Measurements from ENCODE around the gene AGMO. TPM values are rescaled to one million over a fixed set of nuclear protein-coding genes. Genes with fewer than 3 reads are reported as not detected.
A peak's percentile ranks its signal among the peaks of the same experiment; 100 is the strongest.

The AGMO gene
- total RNA-seq, 6 experiments from 2014 or later = 20.8 to 58.9 (median 33.7) TPM

- WGBS (ENCODE audit: insufficient coverage, low coverage, low lambda C conversion rate, missing lambda C conversion rate) = 86% methylated on average over 2 of the region's 2 CpGs
- Histone ChIP-seq H3K27me3 (no peaks in the 10 kb centered on the region), H3K9me3 (no peaks in the 10 kb centered on the region), H3K4me3 (no peak overlapping the region), H3K27ac (no peak overlapping the region), H3K4me1 (no peaks in the 10 kb centered on the region), H3K36me3 (no peaks in the 10 kb centered on the region)
- no peak for DNase-seq
- intact Hi-C loops (cut with DNase I) = no loop called here
- TF ChIP-seq POLR2A (IDR thresholded peaks at IDR 0.05) = no peak
- no peak for TF ChIP-seq CTCF (IDR thresholded peaks at IDR 0.05)
- ATAC-seq = no peak
Observed at GRCh38 chr7:15332956-15333355, 228.9 kb downstream of the AGMO start.

DNA sequence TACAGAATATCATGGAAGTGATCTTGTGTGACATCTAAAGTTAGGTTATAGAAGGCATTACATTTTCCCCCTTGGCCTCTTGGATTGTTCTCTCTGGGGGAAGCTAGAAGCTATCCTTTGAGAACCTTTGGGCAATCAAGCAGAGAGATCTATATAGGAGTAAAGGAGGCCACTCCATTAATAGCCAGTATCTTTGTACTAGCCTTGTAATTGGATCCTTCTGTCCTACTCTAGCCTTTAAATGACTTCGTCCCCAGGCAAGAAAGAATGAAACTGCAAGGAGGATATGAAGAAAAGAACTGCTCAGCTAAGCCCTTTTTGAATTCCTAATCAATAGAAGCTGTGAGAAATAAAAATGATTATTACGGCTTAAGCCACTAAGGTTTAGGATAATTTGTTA is 230.9 kb downstream of the AGMO start:
- Histone ChIP-seq H3K27ac (no peak overlapping the region), H3K36me3 (no peaks in the 10 kb centered on the region)
- no peak for DNase-seq

DNA sequence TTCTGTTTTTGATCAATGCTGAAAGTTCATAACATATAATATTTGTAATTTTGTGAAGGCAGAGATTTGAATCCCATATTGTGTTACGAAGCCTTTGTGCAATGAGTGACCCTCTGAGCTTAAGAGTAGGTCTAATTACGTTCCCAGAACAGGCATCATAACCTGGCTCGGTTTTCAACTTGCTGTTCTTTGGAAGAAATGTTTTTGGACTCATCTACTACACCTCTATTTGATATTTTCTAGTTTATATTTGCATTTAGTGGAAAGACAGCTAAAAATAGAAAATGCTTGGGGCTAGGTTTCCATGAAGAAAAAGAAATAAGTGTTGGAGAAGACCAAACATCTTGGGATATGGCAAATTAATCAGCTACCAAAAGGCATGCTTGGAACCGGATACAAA is 234.8 kb downstream of the AGMO start:
- TF ChIP-seq POLR2A (IDR thresholded peaks at IDR 0.05) = no peak
- no peaks in the 10 kb centered on the region for H3K36me3 ChIP-seq
- no peak for DNase-seq
- no peaks in the 10 kb centered on the region for H3K27me3 ChIP-seq
- peak overlapping the region in 1 of 3 donors; percentile 10 for H3K27ac ChIP-seq
- peaks cover 0 to 14% (median 6%) of the 10 kb centered on the region in 4 donors for H3K4me1 ChIP-seq
- WGBS (ENCODE audit: insufficient coverage, low coverage, low lambda C conversion rate, missing lambda C conversion rate) = 68% methylated on average over 4 of the region's 4 CpGs
- no peak overlapping the region for H3K4me3 ChIP-seq
- intact Hi-C loops (cut with DNase I) = no loop called here
- no peaks in the 10 kb centered on the region for H3K9me3 ChIP-seq
- peak in 2 of 4 donors; percentile 24 to 27 for ATAC-seq

More for the DNA sequence above, 230.9 kb downstream of the AGMO start:
- Histone ChIP-seq H3K9me3 (no peaks in the 10 kb centered on the region), H3K4me1 (peaks cover 0 to 14% (median 6%) of the 10 kb centered on the region in 4 donors), H3K27me3 (no peaks in the 10 kb centered on the region), H3K4me3 (no peak overlapping the region)
- 75% methylated on average over 2 of the region's 2 CpGs for WGBS (ENCODE audit: insufficient coverage, low coverage, low lambda C conversion rate, missing lambda C conversion rate)
- intact Hi-C loops (cut with DNase I) = no loop called here
- ATAC-seq = no peak
- no peak for TF ChIP-seq POLR2A (IDR thresholded peaks at IDR 0.05)
- TF ChIP-seq CTCF (IDR thresholded peaks at IDR 0.05) = no peak

GRCh38 chr7:15326044-15326644 is 235.7 kb downstream of the AGMO start:
- TF ChIP-seq POLR2A (IDR thresholded peaks at IDR 0.05) = no peak
- peak; percentile 58 to 60 (median 58) for TF ChIP-seq CTCF (IDR thresholded peaks at IDR 0.05)
- intact Hi-C loops (cut with DNase I) = no loop called here
- Histone ChIP-seq H3K4me3 (no peak overlapping the region), H3K9me3 (no peaks in the 10 kb centered on the region), H3K27ac (peak overlapping the region in 1 of 3 donors; percentile 9), H3K4me1 (peaks cover 0 to 14% (median 6%) of the 10 kb centered on the region in 4 donors), H3K36me3 (no peaks in the 10 kb centered on the region), H3K27me3 (no peaks in the 10 kb centered on the region)
- peak; percentile 59 to 79 (median 70) for ATAC-seq
- 52% methylated on average over 3 of the region's 3 CpGs for WGBS (ENCODE audit: insufficient coverage, low coverage, low lambda C conversion rate, missing lambda C conversion rate)
- DNase-seq = no peak

- no peaks in the 10 kb centered on the region for H3K36me3 ChIP-seq
- DNase-seq (no peak), ATAC-seq (peak; percentile 51 to 69 (median 55))
- H3K27ac ChIP-seq = no peak overlapping the region
- TF ChIP-seq CTCF (IDR thresholded peaks at IDR 0.05) (no peak), POLR2A (IDR thresholded peaks at IDR 0.05) (no peak)
- 36% methylated on average over 6 of the region's 6 CpGs for WGBS (ENCODE audit: insufficient coverage, low coverage, low lambda C conversion rate, missing lambda C conversion rate)
- H3K4me3 ChIP-seq = no peak overlapping the region
- intact Hi-C loops (cut with DNase I) = no loop called here
- H3K4me1 ChIP-seq = peaks cover 0 to 14% (median 6%) of the 10 kb centered on the region in 4 donors
- no peaks in the 10 kb centered on the region for H3K27me3 ChIP-seq
- H3K9me3 ChIP-seq = no peaks in the 10 kb centered on the region
Observed at GRCh38 chr7:15323550-15323949, 238.3 kb downstream of the AGMO start.

Measured in right lobe of liver (tissue), 6 donors.